Smooth muscle cell (in vitro differentiated cells): ENCODE measurements around the gene UPB1. TPM values are rescaled to one million over a fixed set of nuclear protein-coding genes. Genes with fewer than 3 reads are reported as not detected.

Experiments
- DNase-seq: peaks from one replicate; lab custom pipeline; 2025; ENCODE audit not compliant: unreplicated experiment; lab: John Stamatoyannopoulos, UW
- H2AFZ ChIP-seq: fragments of 200-600 bp; sonication (generic); 2 replicates; pipeline ENCODE4 v1.6.0; 2016; ENCODE audit warnings: antibody characterized with exemption, low read depth, mild to moderate bottlenecking
- H3F3A ChIP-seq: fragments of 200-600 bp; sonication (generic); 2 replicates; pipeline ENCODE4 v1.6.0; 2017; ENCODE audit warnings: antibody characterized with exemption, low read depth
- H3K27ac ChIP-seq: fragments of 200-600 bp; sonication (generic); 2 replicates; pipeline ENCODE4 v1.5.1; 2016; ENCODE audit warnings: low read depth, mild to moderate bottlenecking
- H3K27me3 ChIP-seq: fragments of 200-600 bp; sonication (generic); 2 replicates; pipeline ENCODE4 v1.6.1; 2016; ENCODE audit warnings: low read depth, mild to moderate bottlenecking
- H3K36me3 ChIP-seq: fragments of 200-600 bp; sonication (generic); 2 replicates; pipeline ENCODE4 v1.5.1; 2016; ENCODE audit warnings: low read depth
- H3K4me1 ChIP-seq: fragments of 200-600 bp; sonication (generic); 2 replicates; pipeline ENCODE4 v1.5.1; 2016; ENCODE audit warnings: low read depth
- H3K4me2 ChIP-seq: fragments of 200-600 bp; sonication (generic); 2 replicates; pipeline ENCODE4 v1.6.0; 2016; ENCODE audit warnings: mild to moderate bottlenecking
- H3K4me3 ChIP-seq: fragments of 200-600 bp; sonication (generic); 2 replicates; pipeline ENCODE4 v1.5.1; 2016; ENCODE audit warnings: mild to moderate bottlenecking
- H3K79me2 ChIP-seq: fragments of 200-600 bp; sonication (generic); 2 replicates; pipeline ENCODE4 v1.6.0; 2016; ENCODE audit warnings: low read depth, mild to moderate bottlenecking
- H3K9ac ChIP-seq: fragments of 200-600 bp; sonication (generic); 2 replicates; pipeline ENCODE4 v1.6.0; 2016; ENCODE audit warnings: low read depth
- H3K9me3 ChIP-seq: fragments of 200-600 bp; sonication (generic); replicated peaks from 2 replicates; pipeline ENCODE4 v1.5.1; 2016; ENCODE audit warnings: low read depth
- H4K20me1 ChIP-seq: fragments of 200-600 bp; sonication (generic); 2 replicates; pipeline ENCODE4 v1.6.0; 2016; ENCODE audit warnings: low read depth
- WGBS: methylation state at CpG from one replicate; pipeline ENCODE4 v1.1.7; 2016; ENCODE audit warnings: low lambda C conversion rate; 5-methylcytosine and 5-hydroxymethylcytosine counted together
- polyA plus RNA-seq: library from polyadenylated mRNA; unstranded; fragments of >200 nt; fragmentation: Nextera tagmentation; extraction: Ambion mirVana; gene quantifications from 2 replicates; pipeline ENCODE4 v1.2.1, GENCODE V29; 2016
- total RNA-seq: library from RNA; depleted of rRNA; stranded (reverse); fragments of >200 nt; gene quantifications from 2 replicates; pipeline ENCODE4 v1.2.3, GENCODE V29; 2014
- TF ChIP-seq, protein P1 (sequence below): fragments of 200-600 bp; sonication (generic); IDR thresholded peaks from 2 replicates; pipeline ENCODE4 v1.5.1; 2017; ENCODE audit warnings: borderline replicate concordance, mild to moderate bottlenecking, antibody characterized with exemption; ENCODE audit not compliant: insufficient read depth, poor library complexity, severe bottlenecking

The UPB1 gene
- total and polyA plus RNA-seq, 2 experiments from 2014 or later = 0.21 TPM; not detected in 1

DNA sequence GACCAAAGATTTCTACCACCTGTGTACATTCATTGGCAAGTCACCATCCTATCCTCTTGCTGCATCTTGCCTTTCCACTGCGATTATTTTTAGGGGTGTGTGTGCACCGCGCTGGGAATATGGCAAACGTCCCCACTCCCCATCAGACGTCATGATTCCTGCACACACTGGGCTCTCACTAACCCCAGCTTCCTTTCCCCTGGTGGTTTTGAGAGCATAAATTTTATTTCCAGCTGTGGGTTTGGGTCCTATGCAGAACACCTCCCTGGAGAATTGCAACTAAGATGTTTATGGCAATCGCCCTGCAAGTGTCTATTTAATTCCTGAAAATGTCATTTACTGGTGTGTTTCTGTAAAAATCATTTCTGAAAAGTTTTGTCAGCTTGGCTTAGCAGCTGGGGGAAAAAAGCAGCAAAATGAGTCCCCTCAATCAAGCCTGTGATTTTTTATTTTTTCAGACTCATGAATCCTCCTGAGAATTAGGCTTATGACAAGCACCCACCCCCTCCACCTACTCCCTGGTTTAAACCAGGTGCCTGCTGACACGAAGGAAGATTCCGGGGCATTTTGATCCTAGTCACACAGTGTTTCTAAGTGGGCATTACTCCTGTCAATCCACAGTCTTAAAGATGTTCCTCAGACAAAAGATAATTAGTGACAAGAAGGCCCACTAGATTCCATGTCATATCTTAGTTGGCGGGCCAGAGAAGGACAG lies 23.8 kb downstream of the UPB1 start:
- TF ChIP-seq, protein P1, sequence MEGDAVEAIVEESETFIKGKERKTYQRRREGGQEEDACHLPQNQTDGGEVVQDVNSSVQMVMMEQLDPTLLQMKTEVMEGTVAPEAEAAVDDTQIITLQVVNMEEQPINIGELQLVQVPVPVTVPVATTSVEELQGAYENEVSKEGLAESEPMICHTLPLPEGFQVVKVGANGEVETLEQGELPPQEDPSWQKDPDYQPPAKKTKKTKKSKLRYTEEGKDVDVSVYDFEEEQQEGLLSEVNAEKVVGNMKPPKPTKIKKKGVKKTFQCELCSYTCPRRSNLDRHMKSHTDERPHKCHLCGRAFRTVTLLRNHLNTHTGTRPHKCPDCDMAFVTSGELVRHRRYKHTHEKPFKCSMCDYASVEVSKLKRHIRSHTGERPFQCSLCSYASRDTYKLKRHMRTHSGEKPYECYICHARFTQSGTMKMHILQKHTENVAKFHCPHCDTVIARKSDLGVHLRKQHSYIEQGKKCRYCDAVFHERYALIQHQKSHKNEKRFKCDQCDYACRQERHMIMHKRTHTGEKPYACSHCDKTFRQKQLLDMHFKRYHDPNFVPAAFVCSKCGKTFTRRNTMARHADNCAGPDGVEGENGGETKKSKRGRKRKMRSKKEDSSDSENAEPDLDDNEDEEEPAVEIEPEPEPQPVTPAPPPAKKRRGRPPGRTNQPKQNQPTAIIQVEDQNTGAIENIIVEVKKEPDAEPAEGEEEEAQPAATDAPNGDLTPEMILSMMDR = no peak
- H3K4me2 ChIP-seq = no peak overlapping the region
- no peak overlapping the region for H3K27ac ChIP-seq
- no peak overlapping the region for H3K9ac ChIP-seq
- H3K4me3 ChIP-seq = no peak overlapping the region
- no peak overlapping the region for H2AFZ ChIP-seq
- no peaks in the 10 kb centered on the region for H3K36me3 ChIP-seq
- H3K9me3 ChIP-seq = no peaks in the 10 kb centered on the region
- no peaks in the 10 kb centered on the region for H3K4me1 ChIP-seq
- peaks cover 8% of the 10 kb centered on the region for H3F3A ChIP-seq
- H3K27me3 ChIP-seq = peaks cover 9% of the 10 kb centered on the region
- 91% methylated on average over 9 of the region's 9 CpGs for WGBS
- DNase-seq = no peak
- no peaks in the 10 kb centered on the region for H4K20me1 ChIP-seq
- no peaks in the 10 kb centered on the region for H3K79me2 ChIP-seq

DNA sequence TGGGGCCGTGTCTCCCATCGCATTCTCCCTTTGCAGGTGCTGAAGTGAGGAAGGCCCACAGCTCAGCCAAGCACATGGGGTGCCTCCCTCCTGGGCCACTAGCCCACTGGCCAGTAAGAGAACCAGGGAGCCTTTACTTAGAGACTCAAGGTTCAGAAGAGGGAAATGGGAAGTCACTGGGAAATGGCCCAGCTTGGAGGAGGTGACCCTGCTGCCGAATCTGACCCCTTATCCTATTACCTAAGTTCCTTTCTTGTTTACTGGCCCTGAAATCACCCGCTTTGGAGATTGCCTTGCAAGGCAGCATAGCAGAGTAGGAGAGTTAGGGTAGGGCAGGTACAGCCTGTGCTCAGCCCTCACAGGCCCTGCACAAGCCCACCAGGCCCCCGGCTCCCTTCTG lies 24.4 kb downstream of the UPB1 start:
- H3K36me3 ChIP-seq = no peaks in the 10 kb centered on the region
- H3K9ac ChIP-seq = no peak overlapping the region
- no peak overlapping the region for H3K27ac ChIP-seq
- no peaks in the 10 kb centered on the region for H3K9me3 ChIP-seq
- DNase-seq = no peak
- WGBS = 92% methylated on average over 5 of the region's 5 CpGs
- no peak overlapping the region for H3K4me2 ChIP-seq
- no peak overlapping the region for H3K4me3 ChIP-seq
- TF ChIP-seq, protein P1 = no peak
- peaks cover 12% of the 10 kb centered on the region for H3F3A ChIP-seq
- H3K27me3 ChIP-seq = peaks cover 4% of the 10 kb centered on the region
- H3K4me1 ChIP-seq = no peaks in the 10 kb centered on the region
- H3K79me2 ChIP-seq = no peaks in the 10 kb centered on the region
- no peak overlapping the region for H2AFZ ChIP-seq
- no peaks in the 10 kb centered on the region for H4K20me1 ChIP-seq

DNA sequence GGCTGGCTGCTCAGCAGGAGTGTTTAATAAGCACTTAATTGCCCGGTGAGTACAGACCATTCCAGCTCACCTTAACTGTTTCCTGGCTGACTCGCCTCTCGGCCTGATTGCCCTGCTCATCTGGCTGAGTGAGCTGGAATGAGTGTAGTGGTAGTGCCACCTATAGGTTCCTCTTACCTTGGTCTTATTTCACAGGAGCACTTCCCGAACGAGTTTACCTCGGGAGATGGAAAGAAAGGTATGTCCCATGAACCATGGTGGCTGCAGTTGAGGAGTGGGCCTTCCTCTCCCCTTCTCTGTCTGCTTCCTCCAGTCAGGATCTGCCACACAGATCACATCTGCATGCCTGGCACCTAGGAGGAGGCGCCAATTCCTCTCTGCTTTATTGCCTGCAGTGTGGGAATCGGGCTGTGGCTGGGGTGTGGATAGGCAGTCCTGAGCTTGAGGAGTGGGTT lies 26.7 kb downstream of the UPB1 start:
- Histone ChIP-seq H2AFZ (no peak overlapping the region), H4K20me1 (no peaks in the 10 kb centered on the region), H3K4me2 (no peak overlapping the region), H3F3A (peaks cover 12% of the 10 kb centered on the region), H3K9ac (no peak overlapping the region), H3K9me3 (no peaks in the 10 kb centered on the region), H3K36me3 (no peaks in the 10 kb centered on the region), H3K4me1 (no peaks in the 10 kb centered on the region), H3K27me3 (peaks cover 4% of the 10 kb centered on the region), H3K27ac (no peak overlapping the region), H3K4me3 (no peak overlapping the region), H3K79me2 (no peaks in the 10 kb centered on the region)
- TF ChIP-seq, protein P1 = peak; percentile 33
- 30% methylated on average over 8 of the region's 8 CpGs for WGBS
- DNase-seq = no peak

DNA sequence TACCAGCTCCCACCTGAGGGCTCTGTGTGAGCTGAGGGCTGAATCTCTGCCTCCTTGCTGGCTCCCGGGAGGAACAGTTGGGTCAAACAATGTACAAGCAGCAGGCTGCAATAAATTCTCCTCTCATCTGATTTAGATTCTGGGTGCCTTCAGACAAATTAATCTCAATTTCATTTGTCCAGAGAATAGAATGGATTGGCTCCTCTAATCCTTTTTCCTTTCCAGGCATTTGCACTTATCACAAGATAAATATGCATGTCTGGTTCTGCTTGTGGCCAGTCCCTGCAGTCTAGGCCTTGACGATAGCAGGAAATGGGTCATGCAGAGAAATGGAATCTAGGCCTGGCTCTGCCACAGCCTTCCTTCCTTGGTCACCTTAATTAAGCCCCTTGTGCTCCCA lies 28.7 kb downstream of the UPB1 start:
- H3K9ac ChIP-seq = no peak overlapping the region
- no peaks in the 10 kb centered on the region for H3K79me2 ChIP-seq
- TF ChIP-seq, protein P1 = no peak
- 19% methylated on average over 2 of the region's 2 CpGs for WGBS
- H3F3A ChIP-seq = peaks cover 12% of the 10 kb centered on the region
- no peaks in the 10 kb centered on the region for H3K36me3 ChIP-seq
- H4K20me1 ChIP-seq = no peaks in the 10 kb centered on the region
- no peak overlapping the region for H2AFZ ChIP-seq
- H3K9me3 ChIP-seq = no peaks in the 10 kb centered on the region
- peak overlapping the region; percentile 18 for H3K4me2 ChIP-seq
- H3K4me1 ChIP-seq = no peaks in the 10 kb centered on the region
- no peak overlapping the region for H3K4me3 ChIP-seq
- peaks cover 4% of the 10 kb centered on the region for H3K27me3 ChIP-seq
- H3K27ac ChIP-seq = peak overlapping the region; percentile 73
- DNase-seq = no peak
